ENCODE data around the gene BAD. TPM values are rescaled to one million over a fixed set of nuclear protein-coding genes. Genes with fewer than 3 reads are reported as not detected.

The BAD gene
- total and polyA plus RNA-seq, 2 of the 13 experiments (the other 11 are each of a cell fraction or from before 2014, with no cell fraction given) = 17.9 to 28.5 TPM

- TF ChIP-seq BRF2 (CRISPR knock-in tag; IDR thresholded peaks at IDR 0.05) (0 out of 2 replicates have a peak, but pooled peaks have one; percentile 33), ATF3 (CRISPR knock-in tag; IDR thresholded peaks at IDR 0.05) (0 out of 2 replicates have a peak, but pooled peaks have one; percentile 21), SUZ12 (IDR thresholded peaks at IDR 0.05; ENCODE audit: low read depth, low read length) (no peak), GABPA (IDR thresholded peaks at IDR 0.05; ENCODE audit: low read depth, low read length) (peak; percentile 98), GABPA (CRISPR knock-in tag; IDR thresholded peaks at IDR 0.05; ENCODE audit: low read depth) (peak; percentile 97), RAD51 (IDR thresholded peaks at IDR 0.05; ENCODE audit: borderline replicate concordance) (no peak), KDM5A (IDR thresholded peaks at IDR 0.05; ENCODE audit: borderline replicate concordance, low read length) (peak; percentile 82), CEBPG (CRISPR knock-in tag; IDR thresholded peaks at IDR 0.05) (no peak), GTF2F1 (IDR thresholded peaks at IDR 0.05; ENCODE audit: low read length) (no peak), ZBTB7B (CRISPR knock-in tag; IDR thresholded peaks at IDR 0.05) (peak; percentile 34; the same call in 1 of the 2 replicates), TBX2 (CRISPR knock-in tag; IDR thresholded peaks at IDR 0.05; ENCODE audit: borderline replicate concordance) (peak; percentile 51), TMF1 (CRISPR knock-in tag; IDR thresholded peaks at IDR 0.05; ENCODE audit: low read depth) (peak; percentile 33; the same call in 1 of the 2 replicates), ZNF251 (CRISPR knock-in tag; IDR thresholded peaks at IDR 0.05) (peak; percentile 75; the same call in 1 of the 2 replicates), MED1 (CRISPR knock-in tag; IDR thresholded peaks at IDR 0.05) (peak; percentile 55), ZNF710 (CRISPR knock-in tag; IDR thresholded peaks at IDR 0.05; ENCODE audit: borderline replicate concordance) (no peak; the same call in 1 of the 2 replicates), ATF2 (CRISPR knock-in tag; IDR thresholded peaks at IDR 0.05) (0 out of 2 replicates have a peak, but pooled peaks have one; percentile 10), ZNF747 (CRISPR knock-in tag; IDR thresholded peaks at IDR 0.05; ENCODE audit: borderline replicate concordance) (peak; percentile 72; the same call in 1 of the 2 replicates), HMGXB4 (CRISPR knock-in tag; IDR thresholded peaks at IDR 0.05; ENCODE audit: borderline replicate concordance in 1 of 2, low read depth in 1 of 2) (peak in 1 of 2 experiments; percentile 21; a peak in 2 of 4 replicates), AGO1 (IDR thresholded peaks at IDR 0.05; ENCODE audit: low read depth, low read length, poor library complexity, severe bottlenecking) (peak; percentile 70), TSC22D2 (CRISPR knock-in tag; IDR thresholded peaks at IDR 0.05; ENCODE audit: borderline replicate concordance) (no peak), HOXA3 (CRISPR knock-in tag; IDR thresholded peaks at IDR 0.05) (peak; percentile 84), NFKB2 (CRISPR knock-in tag; IDR thresholded peaks at IDR 0.05; ENCODE audit: borderline replicate concordance) (no peak)
Observed at GRCh38 chr11:64317325-64317960, 33.0 kb upstream of the BAD start, which contains the start of gene TRMT112 (continued).
